Hematopoietic multipotent progenitor cell treated with erythropoietin and hydrocortisone succinate and interleukin-3 and kit ligand, for 15 days (in vitro differentiated cells): ENCODE results near the gene ABCB9.
"Not testable (repeated sequence)": the region's sequence is repeated elsewhere in the genome, so short reads cannot be mapped to it uniquely, and the experiment has no call there.

ENCODE experiments used
- DNase-seq: peaks from one replicate; pipeline ENCODE4 v3.0.0-alpha.2; 2015; ENCODE audit warnings: low spot score

The ABCB9 gene

DNA sequence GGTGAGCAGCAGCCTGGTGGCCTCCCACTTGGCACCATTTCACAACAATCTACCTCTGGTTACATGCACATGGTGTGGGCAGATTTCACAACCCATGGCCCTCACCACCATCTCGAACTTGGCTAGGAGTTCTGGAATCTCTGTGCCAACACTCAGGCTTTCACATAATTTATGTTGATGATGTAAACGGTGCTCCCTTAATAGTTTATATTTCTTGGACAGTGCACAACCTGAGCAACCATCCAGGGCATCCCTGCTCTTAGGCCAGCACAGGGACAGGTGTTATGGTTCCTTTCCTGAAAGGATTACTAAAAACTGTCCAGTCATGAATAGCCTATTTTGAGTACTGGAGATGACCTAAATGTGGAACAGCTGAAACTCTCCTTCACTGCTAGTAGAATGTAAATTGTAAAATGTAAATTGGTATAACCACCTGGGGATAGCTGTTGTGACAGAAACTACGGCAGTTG lies 28.6 kb downstream of the ABCB9 start:
- no peak for DNase-seq

DNA sequence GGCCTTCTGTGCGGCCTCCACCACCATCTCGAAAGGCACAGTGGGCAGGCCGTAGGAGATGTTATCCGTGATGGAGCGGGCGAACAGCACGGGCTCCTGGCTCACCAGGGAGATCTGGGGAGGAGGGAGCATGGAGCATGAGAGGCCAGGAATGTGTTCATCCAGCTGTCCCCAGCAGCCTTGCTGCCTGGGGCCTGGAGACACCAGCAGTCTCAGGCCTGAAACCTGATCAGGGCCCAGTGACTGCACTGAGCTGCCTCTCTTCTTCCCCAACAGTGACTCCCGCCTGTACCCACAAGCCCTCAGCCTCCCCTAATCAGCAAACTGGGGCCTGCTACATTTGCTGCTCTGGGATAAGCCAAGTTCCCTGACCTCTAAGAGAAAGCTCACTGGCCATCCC lies 30.9 kb downstream of the ABCB9 start:
- DNase-seq: no peak

DNA sequence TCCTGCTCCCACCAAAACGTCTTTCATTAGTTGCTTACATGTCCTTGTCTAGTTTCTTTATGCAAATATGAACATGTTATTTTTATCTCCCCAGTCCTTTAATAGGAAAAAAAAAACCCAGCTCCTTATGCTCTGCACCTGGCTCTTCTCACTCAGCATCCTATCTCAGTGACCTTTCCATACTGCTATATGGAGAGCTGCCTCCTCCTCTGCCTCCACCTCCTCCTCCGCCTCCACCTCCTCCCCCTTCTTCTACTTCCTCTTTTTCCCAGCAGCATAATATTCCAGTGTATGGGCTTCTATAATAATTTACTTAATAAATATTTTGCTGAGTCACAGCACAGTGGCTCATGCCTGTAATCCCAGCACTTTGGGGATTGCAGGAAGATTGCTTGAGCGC lies 31.5 kb downstream of the ABCB9 start:
- no peak for DNase-seq

DNA sequence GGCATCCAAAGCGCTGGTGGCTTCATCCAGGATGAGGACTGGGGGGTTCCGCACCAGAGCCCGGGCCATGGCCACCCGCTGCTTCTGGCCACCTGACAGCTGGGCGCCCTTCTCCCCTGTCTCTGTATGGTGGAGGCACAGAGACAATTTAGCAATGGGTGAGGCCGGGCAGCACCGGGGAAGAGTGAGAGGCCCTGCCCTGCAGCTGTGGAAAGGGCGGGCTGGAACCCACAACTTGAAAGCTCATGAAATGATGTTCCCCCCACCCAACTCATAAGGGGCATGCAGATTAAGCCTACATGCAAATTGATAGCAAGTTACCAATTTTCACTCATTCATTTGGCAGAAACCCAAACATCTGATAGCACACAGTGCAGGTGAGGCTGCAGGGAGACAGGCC lies 34.1 kb downstream of the ABCB9 start:
- no peak for DNase-seq

DNA sequence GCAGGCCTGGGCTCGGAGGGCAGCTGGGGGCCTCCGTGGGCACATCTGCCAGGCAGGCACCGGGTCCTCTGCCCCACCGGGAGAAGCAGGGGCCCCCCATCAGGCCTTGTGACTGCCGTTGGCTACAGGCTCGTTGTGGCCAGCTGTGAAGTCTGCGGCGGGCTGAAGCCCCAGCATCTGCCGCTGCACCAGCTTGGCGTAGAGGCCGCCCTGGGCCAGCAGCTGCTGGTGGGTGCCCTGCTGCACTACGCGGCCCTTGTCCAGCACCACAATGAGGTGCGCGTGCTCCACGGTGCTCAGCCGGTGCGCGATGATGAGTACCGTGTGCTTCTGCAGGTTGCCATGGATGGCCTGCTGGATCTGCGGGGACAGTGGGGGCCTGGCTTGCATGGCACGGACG lies 36.5 kb downstream of the ABCB9 start:
- no peak for DNase-seq

DNA sequence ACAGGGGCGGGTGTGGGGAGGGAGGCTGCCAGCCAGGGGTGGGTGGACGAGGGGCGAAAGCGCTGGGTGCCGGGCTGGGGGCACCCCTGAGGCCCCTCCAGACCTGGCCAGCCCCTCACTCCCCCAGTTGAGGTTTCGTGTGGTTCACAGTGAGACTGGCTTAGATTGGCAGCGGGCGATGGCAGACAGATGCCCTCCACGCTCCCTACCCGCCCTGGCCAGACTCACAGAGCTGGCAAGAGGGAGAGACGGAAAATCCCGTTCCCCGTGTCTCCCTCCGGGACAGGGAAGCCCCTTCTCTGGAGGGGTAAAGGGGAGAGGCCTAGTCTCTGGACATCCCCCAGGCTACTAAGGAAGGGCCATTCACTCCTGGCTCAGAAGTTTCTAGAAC lies 37.1 kb downstream of the ABCB9 start:
- no peak for DNase-seq

DNA sequence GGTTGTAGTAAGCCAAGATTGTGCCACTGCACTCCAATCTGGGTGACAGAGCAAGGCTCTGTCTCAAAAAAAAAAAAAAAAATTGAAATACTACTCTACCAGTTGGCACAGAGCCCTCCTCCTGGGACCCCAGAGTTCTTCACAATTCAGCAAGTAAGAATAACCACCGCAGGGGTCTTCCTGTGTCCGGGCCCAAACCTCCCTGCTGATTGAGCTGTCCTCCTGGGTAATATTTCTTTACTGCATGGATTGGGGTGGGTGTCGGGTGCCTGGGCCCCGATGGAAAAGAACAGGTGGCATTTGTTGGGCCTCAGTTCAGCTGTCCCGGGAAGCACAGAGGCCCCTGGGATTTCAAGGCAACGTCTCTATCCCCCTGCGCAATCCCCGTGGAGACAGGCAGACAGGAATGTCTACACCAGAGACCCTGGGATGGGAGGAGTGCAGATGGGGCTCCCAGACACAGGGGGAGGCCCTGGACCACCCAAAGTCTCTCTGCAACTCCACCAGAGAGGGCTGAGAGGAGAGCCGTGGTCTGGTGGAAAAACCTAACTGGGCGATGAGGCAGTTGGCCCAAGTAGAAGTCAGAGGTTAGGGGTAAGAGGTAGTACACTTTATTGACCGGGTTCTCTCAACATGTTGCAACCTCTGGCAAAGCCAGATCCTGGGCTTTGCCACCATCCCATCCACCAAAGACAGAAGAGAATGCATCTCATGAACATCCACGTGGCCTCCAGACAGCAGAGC lies 37.7 kb downstream of the ABCB9 start:
- no peak for DNase-seq

DNA sequence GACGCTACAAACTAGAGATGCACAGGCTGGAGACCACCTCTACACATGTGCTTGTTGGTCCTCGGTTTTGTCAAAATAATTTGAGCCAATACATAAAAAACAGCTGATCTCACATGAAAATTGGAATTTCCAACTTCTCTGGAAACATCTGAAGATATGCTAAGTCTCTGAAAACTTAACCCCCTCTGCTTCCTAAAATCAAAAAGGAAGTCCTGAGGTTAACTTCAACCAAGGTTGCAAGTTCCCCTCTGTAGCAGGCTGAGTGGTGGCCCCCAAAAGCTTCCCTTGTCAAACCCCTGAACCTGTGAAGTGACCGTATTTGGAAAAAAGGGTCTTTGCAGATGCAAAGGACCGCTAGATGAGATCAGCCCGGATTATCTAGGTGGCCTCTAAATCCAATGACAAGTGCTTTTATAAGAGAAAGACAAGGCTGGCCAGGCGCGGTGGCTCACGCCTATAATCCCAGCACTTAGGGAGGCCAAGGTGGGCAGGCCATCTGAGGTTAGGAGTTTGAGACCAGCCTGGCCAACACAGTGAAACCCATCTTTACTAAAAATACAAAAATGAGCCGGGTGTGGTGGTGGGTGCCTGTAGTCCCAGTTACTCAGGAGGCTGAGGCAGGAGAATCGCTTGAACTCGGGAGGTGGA lies 38.4 kb downstream of the ABCB9 start:
- DNase-seq: no peak

DNA sequence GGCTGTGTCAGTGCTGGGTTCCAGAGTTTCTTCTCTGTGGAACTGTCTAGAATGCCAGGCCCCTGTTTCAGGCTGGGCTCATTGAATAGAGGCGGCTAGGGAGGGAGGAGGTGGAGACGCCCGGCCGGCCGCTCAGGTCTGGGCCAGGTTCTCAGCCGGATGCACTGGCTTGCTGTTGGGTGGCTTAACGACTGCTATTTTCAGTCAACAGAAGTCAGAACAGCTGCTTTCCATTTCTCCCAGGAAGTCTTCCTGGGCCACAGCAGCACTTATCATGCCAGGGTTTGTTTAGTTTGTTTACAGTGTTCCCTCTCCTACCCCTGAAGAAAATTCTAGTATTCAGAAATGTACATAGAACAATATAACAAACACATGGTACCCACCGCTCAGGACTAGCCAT lies 44.3 kb downstream of the ABCB9 start:
- DNase-seq: no peak

DNA sequence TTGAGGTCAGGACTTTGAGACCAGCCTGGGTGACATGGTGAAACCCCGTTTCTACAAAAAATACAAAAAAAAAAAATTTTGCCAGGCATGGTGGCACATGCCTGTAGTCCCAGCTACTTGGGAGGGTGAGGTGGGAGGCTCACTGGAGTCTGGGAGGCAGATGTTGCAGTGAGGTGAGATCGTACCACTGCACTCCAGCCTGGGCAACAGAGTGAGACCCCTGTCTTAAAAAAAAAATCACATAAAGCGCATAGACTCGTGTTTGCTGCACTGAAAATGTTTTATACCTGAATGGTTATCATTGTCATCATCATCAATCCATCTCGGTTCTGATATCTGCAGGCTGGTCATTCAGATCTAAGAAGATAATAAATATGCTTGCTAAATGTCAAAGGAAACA lies 45.6 kb downstream of the ABCB9 start:
- no peak for DNase-seq

DNA sequence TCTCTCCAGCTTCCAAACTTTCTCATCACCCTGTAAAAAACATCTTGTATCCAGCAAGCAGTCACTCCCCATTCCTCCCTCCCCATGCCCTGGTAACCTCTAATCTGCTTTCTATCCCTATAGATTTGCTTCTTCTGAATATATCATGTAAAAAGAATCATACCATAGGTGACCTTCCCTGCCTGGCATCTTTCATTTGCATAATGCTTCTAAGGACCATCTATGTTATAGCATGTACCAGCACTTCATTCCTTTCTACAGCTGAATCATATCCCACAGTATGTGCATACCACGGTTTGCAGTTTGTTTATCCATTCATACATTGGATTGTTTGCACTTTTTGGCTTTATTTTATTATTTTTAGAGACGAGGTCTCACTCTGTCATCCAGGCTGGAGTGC lies 47.4 kb downstream of the ABCB9 start:
- no peak for DNase-seq

DNA sequence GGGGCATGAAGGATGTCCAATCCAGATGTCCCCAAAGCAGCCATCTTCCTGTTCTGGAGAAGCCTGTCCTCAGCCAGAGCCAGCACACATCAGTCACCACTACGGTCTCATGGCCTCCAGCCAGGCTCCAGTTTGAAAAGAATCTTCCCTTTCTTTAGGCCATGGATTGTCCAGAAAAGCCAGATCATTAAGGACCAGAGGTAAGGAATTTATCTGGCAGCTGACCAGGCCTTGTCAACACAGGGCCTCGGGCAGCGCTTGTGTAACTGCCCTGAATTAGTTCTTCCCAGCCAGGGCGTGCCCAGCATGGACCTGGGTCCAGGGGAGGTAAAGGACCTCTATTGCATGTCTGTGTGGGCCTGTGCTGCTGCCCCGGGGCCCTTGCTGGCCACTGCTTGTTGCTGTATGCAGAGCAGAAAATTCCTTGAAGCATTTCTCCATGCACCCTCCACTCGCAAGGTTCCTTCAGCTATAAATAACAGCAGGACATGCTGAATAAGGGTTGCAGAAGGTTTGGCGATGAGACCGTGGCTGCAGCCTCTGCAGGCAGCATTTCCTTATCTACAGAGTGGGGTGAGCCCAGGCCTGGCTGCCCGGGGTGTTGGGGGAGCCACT lies 48.6 kb downstream of the ABCB9 start:
- no peak for DNase-seq

DNA sequence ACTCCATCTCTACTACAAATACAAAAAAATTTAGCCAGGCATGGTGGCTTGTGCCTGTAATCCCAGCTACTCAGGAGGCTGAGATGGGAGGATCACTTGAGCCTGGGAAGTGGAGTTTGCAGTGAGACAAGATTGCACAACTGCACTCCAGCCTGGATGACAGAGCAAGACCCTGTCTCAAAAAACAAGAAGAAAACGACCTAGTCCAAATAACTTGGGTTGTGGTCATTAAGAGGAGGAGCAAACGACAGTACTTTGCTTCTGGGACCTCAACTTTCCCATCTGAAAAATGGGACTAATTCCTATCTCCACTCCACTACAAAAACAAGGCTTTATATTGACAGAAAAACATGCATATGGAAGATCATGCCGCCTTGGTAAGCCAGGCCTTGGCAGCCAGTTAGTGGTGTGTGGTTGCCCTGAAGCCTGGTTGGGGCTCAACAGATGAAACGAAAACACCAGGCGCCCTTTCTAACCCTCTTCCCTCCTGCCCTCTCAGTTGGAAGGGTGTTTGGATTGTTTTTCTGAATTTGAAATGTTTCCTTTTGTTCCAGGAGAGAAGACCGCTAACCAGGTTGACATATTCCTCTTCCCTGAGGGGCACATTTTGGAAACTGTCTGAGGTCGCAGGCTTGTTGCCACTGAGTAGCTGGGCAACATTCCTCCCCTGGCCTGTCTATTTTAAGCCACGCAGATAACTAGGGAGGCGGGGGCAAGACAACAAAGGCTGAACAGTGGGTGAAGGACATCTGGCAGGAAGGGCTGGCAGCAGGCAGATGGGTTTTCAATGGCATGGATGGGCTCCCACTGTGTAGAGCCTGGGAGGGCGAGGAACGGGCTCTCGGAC lies 56.6 kb downstream of the ABCB9 start:
- DNase-seq: no peak

DNA sequence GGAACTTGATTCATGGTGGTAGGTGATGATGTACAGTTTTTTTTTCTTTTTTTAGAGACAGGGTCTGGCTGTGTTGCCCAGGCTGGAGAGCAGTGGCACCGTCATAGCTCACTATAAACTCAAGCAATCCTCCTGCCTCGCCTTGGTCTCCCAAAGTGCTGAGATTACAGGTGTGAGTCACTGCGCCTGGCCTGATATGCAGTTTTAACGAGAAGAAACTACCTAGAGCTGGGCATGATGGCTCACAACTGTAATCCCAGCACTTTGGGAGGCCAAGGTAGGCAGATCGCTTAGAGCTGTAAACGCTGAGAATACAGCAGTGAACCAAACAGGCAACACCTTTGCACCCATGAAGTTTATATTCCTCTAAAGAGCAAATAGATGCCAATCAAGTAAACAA lies 57.3 kb downstream of the ABCB9 start:
- DNase-seq: no peak

DNA sequence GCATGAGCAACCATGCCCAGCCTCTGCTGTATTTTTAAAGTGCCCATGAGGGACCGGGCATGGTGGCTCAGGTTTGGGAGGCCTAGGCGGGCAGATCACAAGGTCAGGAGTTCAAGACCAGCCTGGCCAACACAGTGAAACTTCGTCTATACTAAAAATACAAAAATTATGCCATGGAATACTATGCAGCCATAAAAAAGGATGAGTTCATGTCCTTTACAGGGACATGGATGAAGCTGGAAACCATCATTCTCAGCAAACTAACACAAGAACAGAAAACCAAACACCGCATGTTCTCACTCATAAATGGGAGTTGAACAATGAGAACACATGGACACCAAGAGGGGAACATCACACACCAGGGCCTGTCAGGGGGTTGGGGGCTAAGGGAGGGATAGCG lies 61.0 kb downstream of the ABCB9 start:
- not testable (repeated sequence) for DNase-seq

DNA sequence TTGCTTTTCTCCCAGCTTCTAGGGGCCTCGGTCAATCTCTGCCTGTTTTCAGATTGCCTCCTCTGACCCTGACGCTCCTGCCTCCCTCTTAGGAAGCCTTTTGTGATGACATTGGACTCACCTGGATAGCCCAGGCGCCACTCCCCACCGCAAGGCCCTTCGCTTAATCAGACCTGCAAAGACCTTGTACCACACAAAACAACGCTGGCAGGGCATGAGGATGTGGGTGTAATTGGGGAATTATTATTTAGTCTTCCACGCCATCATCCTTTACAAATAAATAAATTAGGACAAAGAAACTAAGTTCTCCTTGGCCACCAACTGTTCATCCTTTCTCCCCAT lies 62.6 kb downstream of the ABCB9 start:
- no peak for DNase-seq

DNA sequence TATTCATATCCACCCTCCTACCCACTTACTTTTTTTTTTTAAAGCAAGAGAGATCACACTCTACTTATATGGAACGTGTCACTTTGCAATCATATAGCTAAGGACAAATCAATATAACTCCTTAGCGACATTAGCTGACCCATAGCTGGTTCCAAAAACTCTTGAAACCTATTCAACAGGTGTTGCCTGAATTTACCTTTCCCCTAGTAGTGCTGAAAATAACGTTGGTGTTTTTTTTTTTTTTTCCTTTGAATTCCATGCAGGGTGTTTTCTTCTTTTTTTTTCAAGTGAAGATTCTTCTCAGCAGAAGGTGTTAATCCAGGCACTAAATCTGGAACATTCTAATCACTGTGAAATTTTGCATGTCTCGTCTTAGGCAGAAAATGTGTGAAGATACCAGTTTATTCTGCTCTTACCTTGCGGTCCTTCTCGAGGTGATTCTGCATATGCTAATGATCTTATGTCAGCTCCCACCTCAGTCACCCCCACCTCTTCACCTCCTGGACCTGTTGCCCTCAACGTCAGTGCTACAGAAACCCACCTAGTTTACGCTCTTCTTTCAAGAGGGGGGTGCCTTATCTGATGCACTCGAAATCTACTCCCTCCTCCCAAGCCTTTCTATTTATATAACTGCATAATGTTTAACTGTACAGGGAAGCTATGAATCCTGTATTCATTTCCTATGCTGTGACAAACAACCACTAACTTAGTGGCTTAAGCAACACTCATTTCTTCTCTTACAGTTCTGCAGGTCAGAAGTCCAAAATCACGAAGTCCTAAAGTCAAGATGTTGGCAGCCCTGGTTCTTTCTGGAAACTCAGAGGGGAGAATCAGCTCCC lies 63.2 kb downstream of the ABCB9 start:
- no peak for DNase-seq

DNA sequence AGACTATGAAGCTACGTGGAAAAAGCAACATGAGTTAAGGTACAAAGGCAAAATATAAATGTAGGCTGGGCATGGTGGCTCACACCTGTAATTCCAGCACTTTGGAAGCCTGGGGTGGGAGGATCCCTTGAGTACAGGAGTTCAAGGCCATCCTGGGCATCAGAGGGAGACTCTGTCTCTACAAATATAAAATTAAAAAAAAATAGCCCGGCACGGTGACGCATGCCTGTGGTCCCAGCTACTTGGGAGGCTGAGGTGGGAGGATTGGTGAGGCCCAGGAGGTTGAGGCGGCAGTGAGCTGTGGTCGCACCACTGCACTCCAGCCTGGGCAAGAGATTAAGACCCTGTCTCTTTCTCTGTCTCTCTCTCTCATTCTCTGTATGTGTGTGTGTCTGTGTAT lies 66.4 kb downstream of the ABCB9 start:
- no peak for DNase-seq

DNA sequence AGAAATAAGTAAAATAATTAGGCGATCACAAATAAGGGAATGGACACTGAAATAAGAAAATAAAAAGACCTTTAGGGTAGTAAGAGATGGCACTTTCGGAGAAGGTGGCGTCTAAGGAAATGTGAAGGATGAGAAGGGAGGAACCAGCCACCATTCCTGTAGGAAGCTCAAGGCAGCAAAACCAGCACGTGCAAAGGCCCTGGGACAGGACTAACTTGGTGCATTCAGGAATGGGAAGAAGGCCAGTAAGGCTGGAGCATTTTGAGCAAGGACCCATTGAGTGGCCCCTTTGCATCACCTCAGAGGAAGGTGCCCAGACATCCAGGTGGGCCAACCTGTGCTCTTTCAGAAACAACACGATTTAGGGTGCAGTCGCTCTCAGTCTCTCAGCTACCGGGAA lies 69.6 kb downstream of the ABCB9 start:
- DNase-seq: no peak

DNA sequence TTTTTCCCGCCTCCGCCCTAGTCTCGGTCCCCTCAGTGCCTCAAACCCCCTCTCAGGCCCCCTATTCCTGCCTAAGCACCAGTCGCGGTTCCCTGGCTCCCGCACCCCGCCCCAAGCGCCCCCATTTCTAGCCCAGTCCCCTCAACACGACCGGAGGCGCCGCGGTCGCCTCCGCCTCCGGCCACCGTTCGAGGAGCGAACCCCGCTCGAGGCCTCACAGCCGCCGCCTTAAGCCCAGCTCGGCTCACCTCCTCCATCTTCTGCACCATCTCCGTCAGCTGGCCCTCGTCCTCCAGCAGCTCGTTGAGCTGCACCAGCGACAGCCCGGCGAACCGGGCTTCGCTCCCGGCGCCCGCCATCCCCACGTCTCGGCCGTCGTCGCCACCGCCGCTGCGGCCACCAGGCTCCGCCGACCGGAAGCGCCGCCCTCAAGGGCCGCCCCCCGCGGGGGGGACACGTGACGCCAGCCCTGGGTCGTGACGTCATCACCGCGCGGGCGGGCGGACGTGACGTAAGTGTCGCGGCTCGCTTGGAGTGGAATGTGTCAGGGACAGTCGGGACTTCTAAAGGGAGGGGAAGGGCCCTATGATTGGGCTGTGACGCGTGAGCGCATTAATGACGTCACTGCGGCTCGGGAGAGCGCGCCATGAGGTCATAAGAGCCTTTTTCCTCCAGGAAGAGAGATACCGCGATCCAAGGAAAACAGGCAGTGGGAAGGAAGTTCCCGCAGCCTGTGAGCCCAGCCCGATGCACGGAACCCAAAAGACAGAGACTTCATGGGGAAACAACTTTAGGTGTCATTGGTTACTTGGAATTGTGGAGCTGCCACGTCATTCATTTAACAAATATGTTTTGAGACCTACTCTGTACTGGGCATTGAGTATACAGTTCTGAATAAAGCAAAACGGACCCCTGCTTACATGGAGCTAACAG lies 70.3 kb downstream of the ABCB9 start, which contains the start of gene VPS37B:
Gene VPS37B, minus strand, starts transcription at position 421 of the 933 bp plus-strand sequence. Its CDS starts 62 bp downstream, at position 359.
- peak; percentile 78 for DNase-seq

DNA sequence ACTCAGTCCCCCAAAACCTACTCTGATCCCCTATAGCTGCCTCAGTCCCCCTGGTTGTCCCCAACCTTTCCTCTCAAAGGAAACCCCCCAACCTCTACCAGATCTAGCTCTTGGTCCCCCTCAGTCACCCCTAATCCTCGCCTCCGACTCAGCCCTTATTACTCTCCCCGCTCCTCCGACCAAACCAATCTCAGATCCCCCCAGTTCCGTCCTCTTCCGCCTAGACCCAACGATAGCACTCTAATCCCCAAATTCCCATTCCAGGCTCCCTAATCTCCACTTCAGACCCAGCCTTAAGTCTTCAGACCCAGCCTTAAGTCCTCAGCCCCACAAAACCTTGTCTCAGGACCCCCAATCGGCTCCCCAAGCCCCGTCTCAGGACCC lies 71.0 kb downstream of the ABCB9 start:
- DNase-seq: no peak
